ENCODE measurements around the gene KIF2C. TPM values are rescaled to one million over a fixed set of nuclear protein-coding genes. Genes with fewer than 3 reads are reported as not detected.

KIF2C gene
- total RNA-seq, 1 donor from 2014 or later, result 0.79 TPM

DNA sequence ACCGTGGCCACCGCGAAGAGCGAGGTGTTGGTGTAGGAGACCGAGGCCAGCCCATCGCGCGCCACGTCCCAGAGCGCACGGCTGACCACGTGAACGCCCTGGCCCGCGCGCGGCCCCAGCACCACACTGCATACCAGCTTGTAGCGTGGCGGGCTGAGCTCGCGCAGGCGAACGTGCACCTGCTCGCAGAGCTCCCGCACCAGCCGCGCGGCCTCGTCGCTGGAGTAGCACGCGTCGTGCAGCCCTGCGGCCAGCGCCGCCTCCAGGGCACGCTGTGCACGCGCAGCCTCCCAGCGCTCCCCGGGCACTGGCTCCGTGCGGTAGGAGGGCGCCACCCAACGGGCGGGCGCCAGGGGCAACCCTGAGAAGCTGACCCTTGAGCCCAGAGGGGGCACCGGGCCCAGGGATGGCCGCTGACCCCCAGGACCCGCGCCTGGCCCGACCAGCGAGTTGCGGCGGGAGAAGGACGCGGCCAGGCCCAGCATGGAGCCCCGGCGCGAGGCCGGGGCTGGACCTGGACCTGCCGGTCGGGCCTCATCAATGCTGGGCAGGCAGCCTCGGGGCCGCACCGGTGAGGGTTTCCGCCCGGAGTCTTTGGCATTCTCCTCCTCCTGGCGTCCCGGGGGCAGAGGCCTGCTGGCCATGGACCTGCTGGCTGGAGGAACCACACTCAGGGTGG, 66.5 kb downstream of the KIF2C start:
- no peak for DNase-seq (ENCODE audit: low read depth)
- no peak for TF ChIP-seq CTCF (IDR thresholded peaks at IDR 0.05; ENCODE audit: insufficient read depth, low read length, severe bottlenecking)
- no peak for FAIRE-seq
- H3K4me3 ChIP-seq (ENCODE audit: low read depth, low read length), result no peak overlapping the region
- H3K36me3 ChIP-seq (ENCODE audit: control insufficient read depth, insufficient read depth, low read length), result peaks cover 34% of the 10 kb centered on the region
- H3K27me3 ChIP-seq (ENCODE audit: control insufficient read depth, insufficient read depth, low read length), result no peaks in the 10 kb centered on the region

DNA sequence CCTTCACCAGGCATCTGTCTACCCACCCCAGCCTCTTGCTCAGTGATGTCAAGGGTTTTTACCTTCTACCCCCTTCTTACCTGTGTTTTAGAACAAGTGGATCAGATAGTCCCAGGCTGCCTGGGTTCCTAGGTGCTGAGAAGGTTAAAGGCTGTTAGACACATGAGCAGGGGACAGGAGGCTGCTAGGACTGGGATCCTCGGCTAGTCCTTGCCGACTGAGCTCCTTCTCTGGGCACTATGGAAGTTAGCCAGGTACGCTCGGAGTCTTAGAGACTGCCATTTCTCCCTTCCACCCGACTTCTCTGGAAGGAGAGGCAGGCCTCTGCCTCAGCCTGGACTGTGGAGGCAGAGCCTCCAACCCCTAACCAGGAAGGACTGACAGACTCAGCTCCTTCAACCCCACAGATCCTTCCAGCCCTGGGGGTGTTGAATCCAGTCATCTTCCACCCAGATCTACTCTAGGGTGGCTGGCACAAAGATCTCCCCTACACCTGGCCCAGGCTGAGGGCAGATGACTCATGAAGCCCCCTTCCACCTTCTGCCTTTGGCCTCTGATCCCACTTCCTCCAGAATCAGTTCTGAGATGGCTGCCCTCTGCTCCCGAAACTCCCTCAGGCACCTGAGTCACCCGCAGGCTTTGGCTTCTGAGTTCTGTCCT, 67.2 kb downstream of the KIF2C start, which contains the start of gene DYNLT4:
DYNLT4 (minus strand) TSS at position 648 of the 660 bp plus-strand sequence. CDS start 683 bp downstream, outside the sequence.
- H3K4me3 ChIP-seq (ENCODE audit: low read depth, low read length), result no peak within 1 kb of the TSS
- H3K36me3 ChIP-seq (ENCODE audit: control insufficient read depth, insufficient read depth, low read length), result peaks cover 34% of the 10 kb centered on the region
- no peak for FAIRE-seq
- no peaks in the 10 kb centered on the region for H3K27me3 ChIP-seq (ENCODE audit: control insufficient read depth, insufficient read depth, low read length)
- DNase-seq (ENCODE audit: low read depth), result no peak
- TF ChIP-seq CTCF (IDR thresholded peaks at IDR 0.05; ENCODE audit: insufficient read depth, low read length, severe bottlenecking), result no peak

DNA sequence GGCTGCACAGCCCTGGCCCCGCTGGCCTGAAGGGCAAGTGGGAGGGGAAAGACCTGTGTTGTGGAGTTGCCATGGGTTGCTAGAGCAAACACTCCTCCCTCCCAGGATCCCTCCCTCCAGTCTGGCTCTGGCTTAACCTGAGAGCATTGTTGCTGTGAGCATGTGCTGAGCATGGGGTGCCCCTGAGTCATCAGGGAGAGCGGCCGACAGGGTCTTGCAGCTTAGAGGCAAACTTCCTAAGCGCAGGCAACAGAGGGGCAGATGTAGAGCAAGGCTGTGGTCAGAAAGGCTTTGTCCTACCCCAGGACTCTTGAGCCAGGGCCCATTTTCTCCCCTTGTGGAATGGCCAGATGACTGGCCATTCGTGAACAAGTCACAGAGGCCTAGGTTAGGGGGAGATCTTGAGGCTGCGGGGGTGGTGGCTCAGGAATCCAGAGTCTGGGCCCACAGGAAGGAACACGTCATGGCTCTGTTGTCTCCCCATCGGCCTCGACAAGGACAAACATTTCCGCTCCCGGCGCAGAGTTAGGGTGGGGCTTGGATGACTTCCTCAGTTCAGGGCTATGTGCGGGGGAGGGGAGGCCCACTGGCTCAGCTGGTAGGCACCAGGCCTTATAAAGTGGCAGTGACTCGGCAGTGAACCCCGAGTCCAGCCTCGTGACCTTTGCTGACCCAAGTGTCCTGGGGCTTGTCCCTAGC, 67.9 kb downstream of the KIF2C start:
- DNase-seq (ENCODE audit: low read depth) (peak; percentile 99), FAIRE-seq (peak; percentile 95)
- Histone ChIP-seq H3K36me3 (ENCODE audit: control insufficient read depth, insufficient read depth, low read length) (peaks cover 30% of the 10 kb centered on the region), H3K4me3 (ENCODE audit: low read depth, low read length) (no peak overlapping the region), H3K27me3 (ENCODE audit: control insufficient read depth, insufficient read depth, low read length) (no peaks in the 10 kb centered on the region)
- no peak for TF ChIP-seq CTCF (IDR thresholded peaks at IDR 0.05; ENCODE audit: insufficient read depth, low read length, severe bottlenecking)

- no peak within 1 kb of the TSS for H3K4me3 ChIP-seq (ENCODE audit: low read depth, low read length)
- peaks cover 22% of the 10 kb centered on the region for H3K36me3 ChIP-seq (ENCODE audit: control insufficient read depth, insufficient read depth, low read length)
- FAIRE-seq (no peak), DNase-seq (ENCODE audit: low read depth) (no peak)
- no peaks in the 10 kb centered on the region for H3K27me3 ChIP-seq (ENCODE audit: control insufficient read depth, insufficient read depth, low read length)
- no peak for TF ChIP-seq CTCF (IDR thresholded peaks at IDR 0.05; ENCODE audit: insufficient read depth, low read length, severe bottlenecking)
These were observed 68.7 kb downstream of the KIF2C start, which contains the start of gene BTBD19 for GRCh38 chr1:44808063-44808937. Gene BTBD19, plus strand, starts transcription at chr1:44808523. Its CDS starts 298 bp downstream, at chr1:44808821.

All from bronchial epithelial cell (primary cell).